Measurements from ENCODE around the gene PTGES3L. TPM values are rescaled to one million over a fixed set of nuclear protein-coding genes. Genes with fewer than 3 reads are reported as not detected.

PTGES3L gene
- total and polyA plus RNA-seq, 2 of the 13 experiments (the other 11 are each of a cell fraction or from before 2014, with no cell fraction given), result 1.2 to 2.9 TPM

DNA sequence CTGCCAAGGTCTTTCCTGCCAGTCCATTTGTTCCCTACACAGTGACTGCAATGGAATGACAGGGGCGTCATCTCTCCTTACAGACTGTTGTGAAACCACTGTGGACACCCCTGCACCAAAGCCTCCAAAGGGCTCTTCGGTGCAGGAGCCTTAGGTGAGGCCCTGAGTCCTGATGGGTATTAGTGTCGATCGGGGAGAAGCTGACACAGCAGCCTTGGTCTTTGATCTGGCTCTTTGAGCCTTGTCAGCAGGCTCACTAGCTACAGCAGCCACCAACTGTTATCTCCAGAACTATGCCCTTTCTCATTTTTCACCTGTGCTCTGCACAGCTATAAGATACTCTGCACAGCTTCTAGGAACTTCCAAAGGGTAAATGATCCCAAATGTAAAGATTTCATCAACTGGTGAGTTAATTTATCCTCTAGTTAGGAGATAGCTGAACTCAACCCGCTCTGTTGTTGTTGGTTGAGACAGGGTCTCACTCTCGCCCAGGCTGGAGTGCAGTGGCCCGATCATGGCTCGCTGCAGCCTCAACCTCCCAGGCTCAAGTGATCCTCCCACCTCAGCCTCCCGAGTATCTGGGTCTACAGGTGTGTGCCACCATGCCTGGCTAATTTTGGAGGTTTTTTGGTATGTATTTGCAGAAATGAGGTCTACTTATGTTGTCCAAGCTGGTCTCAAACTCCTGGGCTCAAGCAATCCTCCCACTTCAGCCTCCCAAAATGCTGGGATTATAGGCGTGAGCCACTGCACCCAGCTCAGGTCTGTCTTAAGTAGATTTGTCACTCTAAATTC, 59.6 kb downstream of the PTGES3L start (continued):
- TF ChIP-seq, protein P1, sequence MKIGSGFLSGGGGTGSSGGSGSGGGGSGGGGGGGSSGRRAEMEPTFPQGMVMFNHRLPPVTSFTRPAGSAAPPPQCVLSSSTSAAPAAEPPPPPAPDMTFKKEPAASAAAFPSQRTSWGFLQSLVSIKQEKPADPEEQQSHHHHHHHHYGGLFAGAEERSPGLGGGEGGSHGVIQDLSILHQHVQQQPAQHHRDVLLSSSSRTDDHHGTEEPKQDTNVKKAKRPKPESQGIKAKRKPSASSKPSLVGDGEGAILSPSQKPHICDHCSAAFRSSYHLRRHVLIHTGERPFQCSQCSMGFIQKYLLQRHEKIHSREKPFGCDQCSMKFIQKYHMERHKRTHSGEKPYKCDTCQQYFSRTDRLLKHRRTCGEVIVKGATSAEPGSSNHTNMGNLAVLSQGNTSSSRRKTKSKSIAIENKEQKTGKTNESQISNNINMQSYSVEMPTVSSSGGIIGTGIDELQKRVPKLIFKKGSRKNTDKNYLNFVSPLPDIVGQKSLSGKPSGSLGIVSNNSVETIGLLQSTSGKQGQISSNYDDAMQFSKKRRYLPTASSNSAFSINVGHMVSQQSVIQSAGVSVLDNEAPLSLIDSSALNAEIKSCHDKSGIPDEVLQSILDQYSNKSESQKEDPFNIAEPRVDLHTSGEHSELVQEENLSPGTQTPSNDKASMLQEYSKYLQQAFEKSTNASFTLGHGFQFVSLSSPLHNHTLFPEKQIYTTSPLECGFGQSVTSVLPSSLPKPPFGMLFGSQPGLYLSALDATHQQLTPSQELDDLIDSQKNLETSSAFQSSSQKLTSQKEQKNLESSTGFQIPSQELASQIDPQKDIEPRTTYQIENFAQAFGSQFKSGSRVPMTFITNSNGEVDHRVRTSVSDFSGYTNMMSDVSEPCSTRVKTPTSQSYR (CRISPR knock-in tag; IDR thresholded peaks at IDR 0.05; ENCODE audit: borderline replicate concordance), result no peak
- TF ChIP-seq ARHGAP35 (CRISPR knock-in tag; IDR thresholded peaks at IDR 0.05; ENCODE audit: borderline replicate concordance), result no peak
- no peak for TF ChIP-seq ATF7-NPFF (CRISPR knock-in tag; IDR thresholded peaks at IDR 0.05; ENCODE audit: low read depth)
- no peak for TF ChIP-seq ARNT (IDR thresholded peaks at IDR 0.05)
- no peak for TF ChIP-seq SCMH1 (CRISPR knock-in tag; IDR thresholded peaks at IDR 0.05; ENCODE audit: borderline replicate concordance)
- no peak for TF ChIP-seq POLR2G (IDR thresholded peaks at IDR 0.05; ENCODE audit: low read depth, low read length)
- TF ChIP-seq U2AF1 (optimal IDR thresholded peaks at IDR 0.05; ENCODE audit: low read depth, low read length), result no peak
- TF ChIP-seq, protein P2, sequence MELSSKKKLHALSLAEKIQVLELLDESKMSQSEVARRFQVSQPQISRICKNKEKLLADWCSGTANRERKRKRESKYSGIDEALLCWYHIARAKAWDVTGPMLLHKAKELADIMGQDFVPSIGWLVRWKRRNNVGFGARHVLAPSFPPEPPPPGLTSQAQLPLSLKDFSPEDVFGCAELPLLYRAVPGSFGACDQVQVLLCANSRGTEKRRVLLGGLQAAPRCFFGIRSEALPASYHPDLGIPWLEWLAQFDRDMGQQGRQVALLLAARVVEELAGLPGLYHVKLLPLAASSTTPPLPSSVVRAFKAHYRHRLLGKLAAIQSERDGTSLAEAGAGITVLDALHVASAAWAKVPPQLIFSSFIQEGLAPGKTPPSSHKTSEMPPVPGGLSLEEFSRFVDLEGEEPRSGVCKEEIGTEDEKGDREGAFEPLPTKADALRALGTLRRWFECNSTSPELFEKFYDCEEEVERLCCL (CRISPR knock-in tag; IDR thresholded peaks at IDR 0.05; ENCODE audit: borderline replicate concordance), result no peak
- no peak for TF ChIP-seq YY1 (IDR thresholded peaks at IDR 0.05; ENCODE audit: insufficient read depth, insufficient replicate concordance, low read depth, low read length)
- TF ChIP-seq PAWR (CRISPR knock-in tag; IDR thresholded peaks at IDR 0.05; ENCODE audit: borderline replicate concordance), result no peak
- peak; percentile 74 for TF ChIP-seq MED1 (CRISPR knock-in tag; IDR thresholded peaks at IDR 0.05)
- TF ChIP-seq ZMYM2 (CRISPR knock-in tag; IDR thresholded peaks at IDR 0.05), result peak; percentile 47; the same call in 1 of the 2 replicates
- TF ChIP-seq TBL1XR1 (IDR thresholded peaks at IDR 0.05; ENCODE audit: borderline replicate concordance, low read length, partially characterized antibody), result no peak
- TF ChIP-seq, protein P3, sequence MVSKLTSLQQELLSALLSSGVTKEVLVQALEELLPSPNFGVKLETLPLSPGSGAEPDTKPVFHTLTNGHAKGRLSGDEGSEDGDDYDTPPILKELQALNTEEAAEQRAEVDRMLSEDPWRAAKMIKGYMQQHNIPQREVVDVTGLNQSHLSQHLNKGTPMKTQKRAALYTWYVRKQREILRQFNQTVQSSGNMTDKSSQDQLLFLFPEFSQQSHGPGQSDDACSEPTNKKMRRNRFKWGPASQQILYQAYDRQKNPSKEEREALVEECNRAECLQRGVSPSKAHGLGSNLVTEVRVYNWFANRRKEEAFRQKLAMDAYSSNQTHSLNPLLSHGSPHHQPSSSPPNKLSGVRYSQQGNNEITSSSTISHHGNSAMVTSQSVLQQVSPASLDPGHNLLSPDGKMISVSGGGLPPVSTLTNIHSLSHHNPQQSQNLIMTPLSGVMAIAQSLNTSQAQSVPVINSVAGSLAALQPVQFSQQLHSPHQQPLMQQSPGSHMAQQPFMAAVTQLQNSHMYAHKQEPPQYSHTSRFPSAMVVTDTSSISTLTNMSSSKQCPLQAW (CRISPR knock-in tag; IDR thresholded peaks at IDR 0.05), result no peak
- TF ChIP-seq ZNF605 (CRISPR knock-in tag; IDR thresholded peaks at IDR 0.05), result peak; percentile 82
- no peak for TF ChIP-seq ATF7 (IDR thresholded peaks at IDR 0.05)
- no peak for TF ChIP-seq ATF7 (CRISPR knock-in tag; IDR thresholded peaks at IDR 0.05)
- TF ChIP-seq, protein P4, sequence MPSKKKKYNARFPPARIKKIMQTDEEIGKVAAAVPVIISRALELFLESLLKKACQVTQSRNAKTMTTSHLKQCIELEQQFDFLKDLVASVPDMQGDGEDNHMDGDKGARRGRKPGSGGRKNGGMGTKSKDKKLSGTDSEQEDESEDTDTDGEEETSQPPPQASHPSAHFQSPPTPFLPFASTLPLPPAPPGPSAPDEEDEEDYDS (CRISPR knock-in tag; IDR thresholded peaks at IDR 0.05), result no peak
- TF ChIP-seq ZNF850 (CRISPR knock-in tag; conservative IDR thresholded peaks at IDR 0.05), result no peak; the same call in 1 of the 2 replicates
- TF ChIP-seq ZFP82 (CRISPR knock-in tag; IDR thresholded peaks at IDR 0.05; ENCODE audit: borderline replicate concordance), result no peak
- TF ChIP-seq ATM (IDR thresholded peaks at IDR 0.05; ENCODE audit: borderline replicate concordance), result no peak
- TF ChIP-seq ZNF670 (CRISPR knock-in tag; IDR thresholded peaks at IDR 0.05; ENCODE audit: borderline replicate concordance), result no peak
- no peak for TF ChIP-seq ZNF557 (CRISPR knock-in tag; IDR thresholded peaks at IDR 0.05)
- no peak for TF ChIP-seq PRMT3 (CRISPR knock-in tag; IDR thresholded peaks at IDR 0.05; ENCODE audit: borderline replicate concordance, low read depth)
- peak; percentile 87; the same call in 1 of the 2 replicates for TF ChIP-seq MEIS2 (CRISPR knock-in tag; IDR thresholded peaks at IDR 0.05)

Data from HepG2 (cell line).